ENCODE measurements around the gene SH3YL1.

The SH3YL1 gene

GRCh38 chr2:286774-287392 lies 23.1 kb upstream of the SH3YL1 start:
- TF ChIP-seq CTCF (IDR thresholded peaks at IDR 0.05; ENCODE audit: borderline replicate concordance, insufficient read depth, low read depth, low read length), result no peak
- H3K4me3 ChIP-seq (ENCODE audit: low read depth, low read length), result no peak overlapping the region

GRCh38 chr2:286035-286434 lies 22.2 kb upstream of the SH3YL1 start:
- no peak for TF ChIP-seq CTCF (IDR thresholded peaks at IDR 0.05; ENCODE audit: borderline replicate concordance, insufficient read depth, low read depth, low read length)
- no peak overlapping the region for H3K4me3 ChIP-seq (ENCODE audit: low read depth, low read length)

GRCh38 chr2:285531-285930 lies 21.7 kb upstream of the SH3YL1 start:
- TF ChIP-seq CTCF (IDR thresholded peaks at IDR 0.05; ENCODE audit: borderline replicate concordance, insufficient read depth, low read depth, low read length), result no peak
- H3K4me3 ChIP-seq (ENCODE audit: low read depth, low read length), result no peak overlapping the region

- TF ChIP-seq CTCF (IDR thresholded peaks at IDR 0.05; ENCODE audit: borderline replicate concordance, insufficient read depth, low read depth, low read length), result no peak
- H3K4me3 ChIP-seq (ENCODE audit: low read depth, low read length), result no peak overlapping the region
Measured at GRCh38 chr2:284896-285492, 21.2 kb upstream of the SH3YL1 start.

GRCh38 chr2:283996-284794 lies 20.4 kb upstream of the SH3YL1 start:
- TF ChIP-seq CTCF (IDR thresholded peaks at IDR 0.05; ENCODE audit: borderline replicate concordance, insufficient read depth, low read depth, low read length), result no peak
- no peak overlapping the region for H3K4me3 ChIP-seq (ENCODE audit: low read depth, low read length)

GRCh38 chr2:282371-283263 lies 18.8 kb upstream of the SH3YL1 start:
- TF ChIP-seq CTCF (IDR thresholded peaks at IDR 0.05; ENCODE audit: borderline replicate concordance, insufficient read depth, low read depth, low read length), result no peak
- no peak overlapping the region for H3K4me3 ChIP-seq (ENCODE audit: low read depth, low read length)

Data from GM12875 (cell line).